K562 (cell line): ENCODE results near the gene SMC1A. TPM values are rescaled to one million over a fixed set of nuclear protein-coding genes. Genes with fewer than 3 reads are reported as not detected.
A peak's percentile ranks its signal among the peaks of the same experiment; 100 is the strongest.

ENCODE experiments used
- ARID3B ChIP-seq: fragments of 250-450 bp; sonication (Bioruptor Pico); IDR thresholded peaks from 2 replicates; pipeline ENCODE4 v1.4.0; 2020; ENCODE audit warnings: borderline replicate concordance
- BRD4 ChIP-seq: fragments of 200-600 bp; sonication (generic); IDR thresholded peaks from 2 replicates; pipeline ENCODE4 v1.6.1; 2017; ENCODE audit warnings: inconsistent platforms
- CLOCK ChIP-seq: fragments of 250-450 bp; sonication (Bioruptor Pico); IDR thresholded peaks from 2 replicates; pipeline ENCODE4 v1.4.0; 2020; ENCODE audit warnings: mild to moderate bottlenecking, moderate library complexity, borderline replicate concordance
- FUS ChIP-seq: fragments of 200-400 bp; formaldehyde crosslinking; optimal IDR thresholded peaks from 2 replicates; pipeline ENCODE3; 2017; ENCODE audit warnings: low read depth, low read length
- HMG20A ChIP-seq: fragments of 450-650 bp; formaldehyde crosslinking; conservative IDR thresholded peaks from 2 replicates; pipeline ENCODE4 v1.4.0; 2020; ENCODE audit warnings: mild to moderate bottlenecking, mixed read lengths
- JUND ChIP-seq, 2 experiments: IDR thresholded peaks; 2 replicates in 1 of 2; 3 replicates in 1 of 2; pipeline ENCODE4 v1.6.1; 2011; ENCODE audit warnings: borderline replicate concordance in 2 of 2, low read depth in 2 of 2, low read length in 2 of 2, improper control_type of control experiment in 1 of 2, missing biosample characterization in 1 of 2, missing genetic modification characterization in 1 of 2, missing genetic modification reagents in 1 of 2
- MEF2A ChIP-seq: IDR thresholded peaks from 2 replicates; pipeline ENCODE4 v1.6.1; 2011; ENCODE audit warnings: low read depth, mild to moderate bottlenecking, low read length, moderate library complexity; ENCODE audit not compliant: control insufficient read depth
- NR3C1 ChIP-seq: sonication (generic); formaldehyde crosslinking; IDR thresholded peaks from 2 replicates; pipeline ENCODE4 v1.8.1; 2022; ENCODE audit warnings: missing genetic modification reagents
- PHF8 ChIP-seq: fragments of 200-600 bp; sonication (generic); IDR thresholded peaks from 2 replicates; pipeline ENCODE4 v1.6.1; 2012; ENCODE audit warnings: mixed run types, mild to moderate bottlenecking, inconsistent platforms, low read length, moderate library complexity, borderline replicate concordance
- PTTG1 ChIP-seq: fragments of 450-650 bp; IDR thresholded peaks from 2 replicates; pipeline ENCODE4 v1.6.1; 2016; ENCODE audit warnings: low read depth, mild to moderate bottlenecking, missing genetic modification characterization, missing compliant biosample characterization
- PURB ChIP-seq: sonication (generic); formaldehyde crosslinking; IDR thresholded peaks from 2 replicates; pipeline ENCODE4 v1.9.0; 2021; ENCODE audit warnings: low read depth, mild to moderate bottlenecking, missing genetic modification reagents
- SAP30 ChIP-seq: fragments of 200-600 bp; sonication (generic); IDR thresholded peaks from 2 replicates; pipeline ENCODE4 v1.6.1; 2012; ENCODE audit warnings: borderline replicate concordance, low read depth, mild to moderate bottlenecking, moderate library complexity, low read length, control low read depth, inconsistent platforms; ENCODE audit not compliant: insufficient read depth, poor library complexity, severe bottlenecking
- SFPQ ChIP-seq: fragments of 200-400 bp; formaldehyde crosslinking; IDR thresholded peaks from 2 replicates; pipeline ENCODE4 v1.6.1; 2017; ENCODE audit warnings: mild to moderate bottlenecking, low read depth, low read length, moderate library complexity
- SLC30A9 ChIP-seq: fragments of 250-450 bp; sonication (Bioruptor Pico); IDR thresholded peaks from 2 replicates; pipeline ENCODE4 v1.8.0; 2022; ENCODE audit warnings: mild to moderate bottlenecking, moderate library complexity
- TAF7 ChIP-seq: fragments of 450-650 bp; IDR thresholded peaks from 2 replicates; pipeline ENCODE4 v1.6.1; 2016; ENCODE audit warnings: missing genetic modification characterization, missing compliant biosample characterization
- TSC22D4 ChIP-seq: fragments of 450-650 bp; IDR thresholded peaks from 2 replicates; pipeline ENCODE4 v1.6.1; 2016; ENCODE audit warnings: missing genetic modification characterization, missing biosample characterization, control low read depth
- ZNF282 ChIP-seq: sonication (generic); formaldehyde crosslinking; IDR thresholded peaks from 2 replicates; pipeline ENCODE4 v1.8.1; 2023; ENCODE audit warnings: missing genetic modification reagents
- ZNF311 ChIP-seq: fragments of 250-450 bp; sonication (Bioruptor Pico); IDR thresholded peaks from 2 replicates; pipeline ENCODE4 v1.4.0; 2020; ENCODE audit warnings: mild to moderate bottlenecking, moderate library complexity
- polyA plus RNA-seq, 8 experiments: library from polyadenylated mRNA; depleted of rRNA in 4 of 8; stranded (reverse) in 5 of 8; unstranded in 3 of 8; fragments of >200 nt; fragmentation: Nextera tagmentation in 2 of 8; fragmentation: Illumina TruSeq in 1 of 8; extraction: Ambion mirVana in 2 of 8; extraction: Trizol in 1 of 8; gene quantifications; 2 replicates each; pipeline versions ENCODE4 v1.2.1 to v1.2.3, GENCODE V29; 2011 to 2014; ENCODE audit warnings: inconsistent platforms in 1 of 8, missing spikeins in 1 of 8
- total RNA-seq, 7 experiments: library from RNA; depleted of rRNA in 6 of 7; stranded (reverse); fragments of >200 nt in 6 of 7; fragmentation: Illumina TruSeq in 2 of 7; extraction: Trizol in 2 of 7; gene quantifications; 2 replicates each; pipeline versions ENCODE4 v1.2.1 to v1.2.3, GENCODE V29; 2011 to 2021; ENCODE audit warnings: low replicate concordance in 1 of 7

The SMC1A gene
- total and polyA plus RNA-seq, 9 of the 15 experiments (the other 6 are each of a cell fraction or from before 2014, with no cell fraction given): 28.5 to 126 (median 71.2) TPM

GRCh38 chrX:53421772-53422085 lies 725 bp downstream of the SMC1A start (continued):
- TF ChIP-seq SFPQ (no peak), PURB (no peak), SLC30A9 (CRISPR knock-in tag) (no peak), ZNF311 (CRISPR knock-in tag) (no peak), TSC22D4 (no peak), NR3C1 (no peak), FUS (no peak), BRD4 (no peak), JUND (IDR thresholded peaks at IDR 0.05; ENCODE audit: borderline replicate concordance, low read depth, low read length) (no peak), JUND (tag; IDR thresholded peaks at IDR 0.05; ENCODE audit: borderline replicate concordance, low read depth, low read length) (no peak), ARID3B (no peak), MEF2A (no peak), TAF7 (tag) (no peak), PHF8 (0 out of 2 replicates have a peak, but pooled peaks have one; percentile 64), HMG20A (no peak), CLOCK (CRISPR knock-in tag) (no peak), SAP30 (peak; percentile 83), ZNF282 (CRISPR knock-in tag) (no peak), PTTG1 (no peak)
